B cell (primary cell): Measurements from ENCODE around the gene ASPG.

ENCODE experiments used
- CTCF ChIP-seq: fragments of 200-600 bp; IDR thresholded peaks from one replicate; pipeline ENCODE4 v1.8.0; 2022; ENCODE audit warnings: antibody characterized with exemption, mild to moderate bottlenecking
- EZH2 ChIP-seq: IDR thresholded peaks from 2 replicates; pipeline ENCODE4 v1.6.1; 2012; ENCODE audit warnings: borderline replicate concordance, low read depth, mild to moderate bottlenecking, moderate library complexity, low read length; ENCODE audit not compliant: insufficient read depth, poor library complexity, severe bottlenecking

- no peak for TF ChIP-seq EZH2
- TF ChIP-seq CTCF, result no peak
Observed at GRCh38 chr14:104151026-104151381, 65.5 kb downstream of the ASPG start.
